SU-DHL-6 (cell line): ENCODE results near the gene SORCS2.

Experiments used
- H2AFZ ChIP-seq: fragments of 200-600 bp; sonication (generic); 2 replicates; pipeline ENCODE4 v1.6.1; 2014; ENCODE audit warnings: low read depth, mild to moderate bottlenecking, moderate library complexity, mixed read lengths, antibody characterized with exemption, low read length; ENCODE audit not compliant: severe bottlenecking
- H3F3A ChIP-seq: fragments of 200-600 bp; shearing (Covaris generic); 2 replicates; pipeline ENCODE4 v1.6.0; 2016; ENCODE audit warnings: antibody characterized with exemption, mild to moderate bottlenecking; ENCODE audit not compliant: insufficient read depth
- H3K27ac ChIP-seq: fragments of 200-600 bp; sonication (generic); 2 replicates; pipeline ENCODE4 v1.5.1; 2016; ENCODE audit warnings: low read depth, mild to moderate bottlenecking, low read length, moderate library complexity, mixed read lengths
- H3K27me3 ChIP-seq: fragments of 200-600 bp; sonication (generic), shearing (Covaris generic); 2 replicates; pipeline ENCODE4 v1.6.0; 2014; ENCODE audit warnings: mild to moderate bottlenecking, low read length
- H3K36me3 ChIP-seq: fragments of 200-600 bp; sonication (generic); 2 replicates; pipeline ENCODE4 v1.6.1; 2014; ENCODE audit warnings: mild to moderate bottlenecking, low read length, mixed read lengths
- H3K4me2 ChIP-seq: fragments of 300-600, 200-600 bp; shearing (Covaris generic), sonication (generic); 2 replicates; pipeline ENCODE4 v1.6.0; 2014; ENCODE audit warnings: low read length, low read depth, mild to moderate bottlenecking; ENCODE audit not compliant: poor library complexity, severe bottlenecking
- H3K4me3 ChIP-seq: fragments of 200-600 bp; sonication (generic); 2 replicates; pipeline ENCODE4 v1.5.1; 2014; ENCODE audit warnings: antibody characterized with exemption, low read length, mild to moderate bottlenecking, mixed read lengths; ENCODE audit not compliant: insufficient read depth, poor library complexity, severe bottlenecking
- H3K79me2 ChIP-seq: fragments of 200-600 bp; sonication (generic); 2 replicates; pipeline ENCODE4 v1.6.1; 2014; ENCODE audit warnings: mild to moderate bottlenecking, low read length, moderate library complexity; ENCODE audit not compliant: insufficient read depth
- H3K9ac ChIP-seq: fragments of 200-600 bp; sonication (generic); 2 replicates; pipeline ENCODE4 v1.7.0; 2014; ENCODE audit warnings: mild to moderate bottlenecking, low read length
- H3K9me2 ChIP-seq: fragments of 200-600 bp; sonication (generic); replicated peaks from 2 replicates; pipeline ENCODE4 v1.6.1; 2014; ENCODE audit warnings: low read length; ENCODE audit not compliant: insufficient read depth
- H3K9me3 ChIP-seq: fragments of 200-600 bp; sonication (generic); 2 replicates; pipeline ENCODE4 v1.6.1; 2014; ENCODE audit warnings: low read length, mixed read lengths; ENCODE audit not compliant: insufficient read depth
- H4K20me1 ChIP-seq: fragments of 200-600 bp; sonication (generic); 2 replicates; pipeline ENCODE4 v1.6.1; 2014; ENCODE audit warnings: low read depth, mild to moderate bottlenecking, antibody characterized with exemption, low read length, moderate library complexity, mixed read lengths
- CTCF ChIP-seq: fragments of 200-600 bp; sonication (generic); IDR thresholded peaks from one replicate; pipeline ENCODE4 v1.5.1; 2017; ENCODE audit warnings: antibody characterized with exemption, mild to moderate bottlenecking, low read length, moderate library complexity; ENCODE audit not compliant: insufficient read depth, poor library complexity, severe bottlenecking
- EZH2phosphoT487 ChIP-seq: fragments of 200-600 bp; sonication (generic), shearing (Covaris generic); conservative IDR thresholded peaks from 2 replicates; pipeline ENCODE4 v1.6.1; 2018; ENCODE audit warnings: mild to moderate bottlenecking, antibody characterized with exemption, low read length, moderate library complexity, mixed read lengths

Gene SORCS2

GRCh38 chr4:7785017-7785416 lies 592.7 kb downstream of the SORCS2 start:
- Histone ChIP-seq H3K4me2 (no peak overlapping the region), H3K27me3 (no peaks in the 10 kb centered on the region; the same call in 1 of the 2 replicates), H3K36me3 (no peaks in the 10 kb centered on the region), H3K4me3 (no peak overlapping the region), H3F3A (no peaks in the 10 kb centered on the region), H4K20me1 (no peaks in the 10 kb centered on the region), H2AFZ (no peak overlapping the region), H3K9me2 (no peaks in the 10 kb centered on the region), H3K9me3 (no peaks in the 10 kb centered on the region), H3K9ac (no peak overlapping the region), H3K27ac (no peak overlapping the region), H3K79me2 (no peaks in the 10 kb centered on the region)
- TF ChIP-seq EZH2phosphoT487 (no peak), CTCF (no peak)

- no peak overlapping the region for H3K9ac ChIP-seq
- H3F3A ChIP-seq, result no peaks in the 10 kb centered on the region
- H3K27ac ChIP-seq, result no peak overlapping the region
- H3K27me3 ChIP-seq, result no peaks in the 10 kb centered on the region; the same call in 1 of the 2 replicates
- no peaks in the 10 kb centered on the region for H4K20me1 ChIP-seq
- no peaks in the 10 kb centered on the region for H3K9me3 ChIP-seq
- H3K4me3 ChIP-seq, result no peak overlapping the region
- H3K9me2 ChIP-seq, result no peaks in the 10 kb centered on the region
- TF ChIP-seq EZH2phosphoT487, result no peak
- no peak for TF ChIP-seq CTCF
- no peaks in the 10 kb centered on the region for H3K79me2 ChIP-seq
- H3K4me2 ChIP-seq, result no peak overlapping the region
- H2AFZ ChIP-seq, result no peak overlapping the region
- H3K36me3 ChIP-seq, result no peaks in the 10 kb centered on the region
Measured at GRCh38 chr4:7786040-7786439, 593.7 kb downstream of the SORCS2 start.

GRCh38 chr4:7786517-7786916 lies 594.2 kb downstream of the SORCS2 start:
- H3K9me2 ChIP-seq, result no peaks in the 10 kb centered on the region
- no peak overlapping the region for H2AFZ ChIP-seq
- TF ChIP-seq CTCF (no peak), EZH2phosphoT487 (no peak)
- no peak overlapping the region for H3K4me3 ChIP-seq
- H3F3A ChIP-seq, result no peaks in the 10 kb centered on the region
- no peaks in the 10 kb centered on the region for H3K9me3 ChIP-seq
- H3K27me3 ChIP-seq, result no peaks in the 10 kb centered on the region; the same call in 1 of the 2 replicates
- no peak overlapping the region for H3K4me2 ChIP-seq
- no peak overlapping the region for H3K27ac ChIP-seq
- H3K36me3 ChIP-seq, result no peaks in the 10 kb centered on the region
- H4K20me1 ChIP-seq, result no peaks in the 10 kb centered on the region
- no peak overlapping the region for H3K9ac ChIP-seq
- no peaks in the 10 kb centered on the region for H3K79me2 ChIP-seq
